Body of pancreas (tissue), 4 donors: ENCODE measurements around the gene DUS1L. TPM values are rescaled to one million over a fixed set of nuclear protein-coding genes. Genes with fewer than 3 reads are reported as not detected.

Experiments used
- ATAC-seq: fragments of 150-250 bp; one replicate; pipeline ENCODE4 v1.9.1; 2016
- DNase-seq, 4 donors: peaks; one replicate each; pipeline ENCODE4 v3.0.0-alpha.2; 2019
- H3K27ac ChIP-seq, 4 donors: fragments of 200-600 bp; sonication (generic); 1 replicate in 3 of 4; 2 replicates in 1 of 4; pipeline versions ENCODE4 v1.5.1 to v1.6.1; 2016 to 2019; ENCODE audit warnings: mild to moderate bottlenecking in 1 of 4, mixed read lengths in 1 of 4, moderate library complexity in 1 of 4
- H3K27me3 ChIP-seq, 2 donors: fragments of 200-600 bp; sonication (generic); one replicate each; pipeline ENCODE4 v1.6.0; 2016; ENCODE audit warnings: mild to moderate bottlenecking in 1 of 2
- H3K36me3 ChIP-seq, 2 donors: fragments of 200-600 bp; sonication (generic); replicated peaks in 1 of 2; 2 replicates each; pipeline ENCODE4 v1.5.1; 2016; ENCODE audit warnings: low read depth in 2 of 2; ENCODE audit not compliant: insufficient read depth in 1 of 2
- H3K4me1 ChIP-seq: fragments of 200-600 bp; sonication (generic); one replicate; pipeline ENCODE4 v1.6.0; 2016
- H3K4me3 ChIP-seq, 2 donors: fragments of 200-600 bp; sonication (generic); 1 replicate in 1 of 2; 2 replicates in 1 of 2; pipeline ENCODE4 v1.5.1; 2016 to 2019
- H3K9me3 ChIP-seq, 3 donors: fragments of 200-600 bp; sonication (generic); 1 replicate in 2 of 3; 2 replicates in 1 of 3; pipeline ENCODE4 v1.5.1; 2016
- POLR2A ChIP-seq, 3 donors: fragments of 450-650 bp; IDR thresholded peaks; one replicate each; pipeline ENCODE4 v1.6.1; 2016; ENCODE audit warnings: antibody characterized with exemption in 3 of 3, mild to moderate bottlenecking in 2 of 3
- WGBS, 2 donors: methylation state at CpG; one replicate each; pipeline ENCODE4 v1.1.5; 2017; 5-methylcytosine and 5-hydroxymethylcytosine counted together
- intact Hi-C: fragments of 100-400 bp; cut with DNase I; formaldehyde crosslinking; loops from one replicate; pipeline ENCODE4 v1.15.1; 2023
- total RNA-seq, 2 donors: library from RNA; depleted of rRNA; stranded (reverse); fragments of >200 nt; gene quantifications; one replicate each; pipeline ENCODE4 v1.1.0, GENCODE V29; 2016
- TF ChIP-seq, protein P1 (sequence below), 7 experiments: fragments of 450-650 bp in 4 of 7; fragments of 200-600 bp in 3 of 7; sonication (generic) in 3 of 7; IDR thresholded peaks; one replicate each; pipeline ENCODE4 v1.5.1; 2016 to 2019; ENCODE audit warnings: antibody characterized with exemption in 7 of 7

The DUS1L gene
- total RNA-seq, 2 donors from 2014 or later = 76.0 to 128 TPM

DNA sequence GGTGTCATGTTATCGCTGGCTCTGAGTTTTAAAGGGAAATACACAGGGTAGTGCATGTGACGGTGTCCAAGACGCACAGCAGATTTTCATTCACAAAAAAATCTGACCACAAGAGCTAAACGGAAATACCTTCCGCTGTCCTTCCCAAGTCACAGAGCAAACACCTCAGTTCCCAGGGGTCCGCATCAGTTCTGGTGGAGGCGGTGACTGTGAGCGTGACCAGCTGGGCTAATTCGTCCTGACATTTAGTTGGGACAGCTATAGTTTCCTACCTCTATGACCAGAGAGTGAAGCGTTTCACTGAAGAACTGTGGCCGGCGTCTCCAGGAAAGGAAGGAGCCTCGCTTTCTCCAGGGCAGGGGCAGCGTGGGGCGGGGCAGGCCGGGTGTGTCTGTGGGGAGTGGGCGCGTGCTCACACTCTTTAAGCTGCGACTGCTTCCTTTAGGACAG is 42.9 kb upstream of the DUS1L start:
- intact Hi-C loops = no loop called here
- H3K4me3 ChIP-seq = no peak overlapping the region

GRCh38 chr17:82108038-82108437 is 42.4 kb upstream of the DUS1L start:
- Histone ChIP-seq H3K36me3 (no peaks in the 10 kb centered on the region), H3K4me3 (no peak overlapping the region), H3K27me3 (no peaks in the 10 kb centered on the region), H3K9me3 (no peaks in the 10 kb centered on the region), H3K27ac (no peak overlapping the region), H3K4me1 (peaks cover 44% of the 10 kb centered on the region)
- 88 to 91% methylated on average over 5 to 14 of the region's 14 CpGs for WGBS, 2 donors
- TF ChIP-seq, protein P1, sequence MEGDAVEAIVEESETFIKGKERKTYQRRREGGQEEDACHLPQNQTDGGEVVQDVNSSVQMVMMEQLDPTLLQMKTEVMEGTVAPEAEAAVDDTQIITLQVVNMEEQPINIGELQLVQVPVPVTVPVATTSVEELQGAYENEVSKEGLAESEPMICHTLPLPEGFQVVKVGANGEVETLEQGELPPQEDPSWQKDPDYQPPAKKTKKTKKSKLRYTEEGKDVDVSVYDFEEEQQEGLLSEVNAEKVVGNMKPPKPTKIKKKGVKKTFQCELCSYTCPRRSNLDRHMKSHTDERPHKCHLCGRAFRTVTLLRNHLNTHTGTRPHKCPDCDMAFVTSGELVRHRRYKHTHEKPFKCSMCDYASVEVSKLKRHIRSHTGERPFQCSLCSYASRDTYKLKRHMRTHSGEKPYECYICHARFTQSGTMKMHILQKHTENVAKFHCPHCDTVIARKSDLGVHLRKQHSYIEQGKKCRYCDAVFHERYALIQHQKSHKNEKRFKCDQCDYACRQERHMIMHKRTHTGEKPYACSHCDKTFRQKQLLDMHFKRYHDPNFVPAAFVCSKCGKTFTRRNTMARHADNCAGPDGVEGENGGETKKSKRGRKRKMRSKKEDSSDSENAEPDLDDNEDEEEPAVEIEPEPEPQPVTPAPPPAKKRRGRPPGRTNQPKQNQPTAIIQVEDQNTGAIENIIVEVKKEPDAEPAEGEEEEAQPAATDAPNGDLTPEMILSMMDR (IDR thresholded peaks at IDR 0.05) = no peak
- ATAC-seq (no peak), DNase-seq (no peak)
- intact Hi-C loops = no loop called here

More for the DNA sequence above, 42.9 kb upstream of the DUS1L start:
- no peaks in the 10 kb centered on the region for H3K36me3 ChIP-seq
- no peak overlapping the region for H3K27ac ChIP-seq
- DNase-seq (no peak), ATAC-seq (no peak)
- H3K9me3 ChIP-seq = no peaks in the 10 kb centered on the region
- TF ChIP-seq, protein P1 (IDR thresholded peaks at IDR 0.05) = no peak
- TF ChIP-seq POLR2A (IDR thresholded peaks at IDR 0.05) = no peak
- 84 to 87% methylated on average over 15 to 19 of the region's 19 CpGs for WGBS, 2 donors
- peaks cover 41% of the 10 kb centered on the region for H3K4me1 ChIP-seq
- H3K27me3 ChIP-seq = no peaks in the 10 kb centered on the region

DNA sequence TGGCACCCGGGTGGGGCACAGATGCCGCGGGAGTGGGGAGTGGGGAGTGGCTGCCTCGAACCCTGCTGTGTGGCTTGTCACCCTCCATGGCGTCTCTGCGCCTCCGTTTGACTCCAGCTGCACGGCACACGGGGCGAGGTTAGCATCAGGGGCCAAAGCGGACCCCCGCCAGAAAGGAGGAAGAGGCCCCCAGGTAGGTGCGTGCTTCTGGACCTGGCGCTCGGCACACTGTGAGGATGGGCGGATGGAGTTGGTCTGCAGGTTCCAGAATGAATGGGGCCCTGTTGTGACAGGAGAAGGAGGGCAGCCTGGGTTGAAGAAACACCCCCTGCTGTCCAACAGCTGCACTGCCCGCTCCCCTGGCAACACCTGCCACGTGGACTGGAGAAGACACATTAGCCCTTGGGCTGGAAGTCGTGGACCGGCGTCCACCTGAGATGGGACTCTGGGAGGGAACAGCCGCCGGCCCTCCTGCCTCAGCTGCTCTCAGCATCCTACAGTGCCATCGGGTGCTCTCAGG is 41.8 kb upstream of the DUS1L start:
- DNase-seq = peak in 1 of 4 donors; percentile 34
- TF ChIP-seq POLR2A (IDR thresholded peaks at IDR 0.05) = no peak
- TF ChIP-seq, protein P1 (IDR thresholded peaks at IDR 0.05) = peak in 2 of 7 experiments; percentile 16 to 17
- no peak for ATAC-seq
- Histone ChIP-seq H3K4me3 (no peak overlapping the region), H3K4me1 (peaks cover 50% of the 10 kb centered on the region), H3K27ac (peak overlapping the region in 1 of 4 donors; percentile 74), H3K27me3 (no peaks in the 10 kb centered on the region), H3K36me3 (no peaks in the 10 kb centered on the region), H3K9me3 (no peaks in the 10 kb centered on the region)
- intact Hi-C loops = no loop called here
- 82 to 91% methylated on average over 12 to 24 of the region's 24 CpGs for WGBS, 2 donors

GRCh38 chr17:82106688-82107305 is 41.2 kb upstream of the DUS1L start:
- DNase-seq = peak in 2 of 4 donors; percentile 40 to 42

More at GRCh38 chr17:82106688-82107305, 41.2 kb upstream of the DUS1L start:
- peak overlapping the region; percentile 4 to 79 (median 76) for H3K27ac ChIP-seq
- TF ChIP-seq, protein P1 (IDR thresholded peaks at IDR 0.05) = no peak
- TF ChIP-seq POLR2A (IDR thresholded peaks at IDR 0.05) = no peak
- no peaks in the 10 kb centered on the region for H3K9me3 ChIP-seq
- H3K4me1 ChIP-seq = peaks cover 56% of the 10 kb centered on the region
- no peaks in the 10 kb centered on the region for H3K36me3 ChIP-seq
- intact Hi-C loops = no loop called here
- WGBS, 2 donors = 46 to 58% methylated on average over 4 to 9 of the region's 9 CpGs
- no peak overlapping the region for H3K4me3 ChIP-seq
- H3K27me3 ChIP-seq = no peaks in the 10 kb centered on the region
- peak; percentile 1 for ATAC-seq
